HepG2 (cell line): ENCODE data around the gene CACNA2D1. TPM values are rescaled to one million over a fixed set of nuclear protein-coding genes. Genes with fewer than 3 reads are reported as not detected.

Experiments used
- ATAC-seq: fragments of 200-7000 bp; cut with Tn5 transposase; 3 replicates; pipeline ENCODE4 v1.9.1; 2020; ENCODE audit warnings: mild to moderate bottlenecking, moderate library complexity
- BruUV-seq: library from RNA; stranded (reverse); fragments of 400-500 nt; replicated peaks from 2 replicates; lab custom pipeline; 2021; lab: Mats Ljungman, UMichigan
- CTCF ChIA-PET: fragments of 300-600 bp; formaldehyde crosslinking; extraction: SDS; loops from one replicate; lab custom pipeline; 2021; ENCODE audit warnings: low total read pairs, inconsistent platforms, low intra/inter-chr PET ratio; lab: Yijun Ruan, JAX
- POLR2A ChIA-PET: fragments of 350-600 bp; sonication (Branson Sonifier 250); formaldehyde crosslinking; loops from one replicate; lab custom pipeline; 2020; ENCODE audit warnings: antibody characterized with exemption, inconsistent platforms; lab: Yijun Ruan, JAX
- DNase-seq: peaks from one replicate; pipeline ENCODE4 v3.0.0-alpha.2; 2015; ENCODE audit warnings: low spot score
- FAIRE-seq: peaks from 3 replicates; lab custom pipeline; 2011; peaks lifted over from hg19 to GRCh38; lab: Jason Lieb, UNC
- H2AFZ ChIP-seq: one replicate; pipeline ENCODE4 v1.6.1; 2011; ENCODE audit warnings: low read length, inconsistent platforms
- H3K27ac ChIP-seq: fragments of 300-600 bp; 3 replicates; pipeline ENCODE4 v1.8.0; 2011; ENCODE audit warnings: mixed run types, mild to moderate bottlenecking, mixed read lengths, low read length, inconsistent platforms; ENCODE audit not compliant: insufficient read depth; ENCODE audit errors: extremely low read length
- H3K27me3 ChIP-seq, 2 experiments: fragments of 200-600 bp in 1 of 2; 2 replicates in 1 of 2; 3 replicates in 1 of 2; pipeline versions ENCODE4 v1.6.0 to v1.8.0; 2011; ENCODE audit warnings: low read length in 2 of 2, mild to moderate bottlenecking in 2 of 2, moderate library complexity in 2 of 2, inconsistent platforms in 1 of 2; ENCODE audit not compliant: insufficient read depth in 2 of 2, control insufficient read depth in 1 of 2
- H3K36me3 ChIP-seq, 2 experiments: fragments of 200-600 bp in 1 of 2; replicated peaks in 1 of 2; 2 replicates in 1 of 2; 3 replicates in 1 of 2; pipeline versions ENCODE4 v1.5.1 to v1.8.0; 2011; ENCODE audit warnings: low read length in 2 of 2, inconsistent platforms in 1 of 2; ENCODE audit not compliant: insufficient read depth in 2 of 2, control insufficient read depth in 1 of 2
- H3K4me1 ChIP-seq: 2 replicates; pipeline ENCODE4 v1.5.1; 2012; ENCODE audit warnings: low read length, inconsistent platforms; ENCODE audit not compliant: insufficient read depth
- H3K4me2 ChIP-seq: 2 replicates; pipeline ENCODE4 v1.6.0; 2011; ENCODE audit warnings: low read depth, low read length, inconsistent platforms
- H3K4me3 ChIP-seq, 3 experiments: fragments of 200-600 bp in 1 of 3; sonication (generic), shearing (Covaris generic) in 1 of 3; replicated peaks in 1 of 3; 2 replicates each; pipeline ENCODE4 v1.5.1; 2011 to 2016; ENCODE audit warnings: low read length in 3 of 3, inconsistent platforms in 2 of 3, low read depth in 2 of 3, mild to moderate bottlenecking in 2 of 3, control low read depth in 1 of 3, mixed read lengths in 1 of 3; ENCODE audit not compliant: insufficient read depth in 1 of 3
- H3K79me2 ChIP-seq: one replicate; pipeline ENCODE4 v1.6.1; 2011; ENCODE audit warnings: low read length, inconsistent platforms; ENCODE audit not compliant: insufficient read depth
- H3K9ac ChIP-seq: 2 replicates; pipeline ENCODE4 v1.6.0; 2011; ENCODE audit warnings: mild to moderate bottlenecking, low read depth, low read length, inconsistent platforms; ENCODE audit not compliant: insufficient read depth
- H3K9me3 ChIP-seq: 2 replicates; pipeline ENCODE4 v1.5.1; 2012; ENCODE audit warnings: mild to moderate bottlenecking, low read length
- H4K20me1 ChIP-seq: 2 replicates; pipeline ENCODE4 v1.6.0; 2011; ENCODE audit warnings: inconsistent platforms, mild to moderate bottlenecking, low read length, moderate library complexity; ENCODE audit not compliant: insufficient read depth
- RBM22 ChIP-seq: fragments of 200-400 bp; formaldehyde crosslinking; optimal IDR thresholded peaks from 2 replicates; pipeline ENCODE3; 2017; ENCODE audit warnings: mild to moderate bottlenecking, low read length, moderate library complexity
- ZNF775 ChIP-seq: sonication (generic); formaldehyde crosslinking; IDR thresholded peaks from 2 replicates; pipeline ENCODE4 v1.4.0; 2020; ENCODE audit warnings: missing genetic modification reagents, mild to moderate bottlenecking, moderate library complexity, borderline replicate concordance
- ZZZ3 ChIP-seq: sonication (generic); formaldehyde crosslinking; IDR thresholded peaks from 2 replicates; pipeline ENCODE4 v1.4.0; 2020; ENCODE audit warnings: missing genetic modification reagents, mild to moderate bottlenecking, borderline replicate concordance
- WGBS: methylation state at CpG from one replicate; pipeline ENCODE4 v1.1.6; 2017; ENCODE audit warnings: low lambda C conversion rate; 5-methylcytosine and 5-hydroxymethylcytosine counted together
- in situ Hi-C: cut with HindIII; loops from 2 replicates; pipeline ENCODE4 v1.10.0; 2017; ENCODE audit warnings: low pct_unique_long_range_greater_than_20kb; ENCODE audit not compliant: extremely low pct_ligation_motif_present
- intact Hi-C: fragments of 100-400 bp; cut with micrococcal nuclease; formaldehyde crosslinking; loops from one replicate; pipeline ENCODE4 v1.10.0; 2022; ENCODE audit not compliant: unreplicated experiment
- polyA plus RNA-seq, 8 experiments: library from polyadenylated mRNA; depleted of rRNA in 3 of 8; stranded (reverse) in 7 of 8; unstranded in 1 of 8; fragments of >200 nt; fragmentation: Illumina TruSeq in 4 of 8; extraction: Trizol in 4 of 8; gene quantifications; 2 replicates each; pipeline versions ENCODE4 v1.2.1 to v1.2.3, GENCODE V29; 2011 to 2016; ENCODE audit warnings: low read depth in 4 of 8, missing spikeins in 1 of 8, mixed read lengths in 1 of 8; ENCODE audit not compliant: insufficient read depth in 1 of 8
- total RNA-seq, 5 experiments: library from RNA; depleted of rRNA; stranded (reverse); fragments of >200 nt; fragmentation: Illumina TruSeq; extraction: Trizol; gene quantifications; 2 replicates each; pipeline ENCODE4 v1.2.3, GENCODE V29; 2016; ENCODE audit warnings: low read depth in 1 of 5
- TF ChIP-seq, protein P1 (sequence below): sonication (generic); formaldehyde crosslinking; IDR thresholded peaks from 2 replicates; pipeline ENCODE4 v1.4.0; 2020; ENCODE audit warnings: low read depth, mild to moderate bottlenecking, missing genetic modification reagents

CACNA2D1 gene
- total and polyA plus RNA-seq, 2 of the 13 experiments (the other 11 are each of a cell fraction or from before 2014, with no cell fraction given): not detected

DNA sequence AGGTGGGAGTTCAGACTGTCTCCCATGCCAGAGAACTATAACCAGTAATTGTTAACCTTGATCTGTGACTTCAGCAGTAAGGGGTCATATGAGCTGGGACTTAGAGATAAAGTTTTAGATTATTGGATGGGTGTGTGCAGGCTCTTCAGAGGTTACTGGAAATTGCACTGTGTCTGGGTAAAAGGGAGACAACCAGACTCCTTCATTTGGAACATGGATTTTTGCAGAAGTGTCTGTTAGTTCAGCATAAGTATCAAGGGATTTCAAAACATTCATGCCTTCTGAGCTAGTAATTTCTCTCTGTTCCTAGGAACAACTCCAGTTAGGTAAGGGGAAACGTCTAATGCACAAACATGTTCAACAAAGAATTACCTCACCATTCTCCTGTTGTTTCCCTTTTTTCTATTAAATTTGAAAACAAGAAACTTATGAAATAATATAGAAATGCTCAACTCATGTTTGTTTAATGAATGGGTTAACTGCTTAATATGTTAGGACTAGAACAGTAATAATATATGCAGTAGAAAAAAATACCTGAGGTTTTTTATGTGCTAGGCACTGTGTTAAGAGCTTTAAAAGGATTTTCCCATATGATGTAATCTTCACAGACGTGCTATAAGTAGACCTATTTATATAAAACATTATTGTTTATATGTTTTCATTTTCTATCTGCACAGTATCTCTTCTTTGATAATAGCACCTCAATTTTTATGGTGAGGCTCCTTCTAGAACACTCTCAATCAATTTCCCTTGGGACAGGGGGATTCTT is 233.0 kb downstream of the CACNA2D1 start:
- FAIRE-seq (no peak), DNase-seq (no peak), ATAC-seq (no peak)
- H3K9ac ChIP-seq: no peak overlapping the region
- in situ Hi-C loops (no loop called here), intact Hi-C loops (no loop called here)
- H3K27me3 ChIP-seq: no peaks in the 10 kb centered on the region; a peak in 1 of 5 replicates
- WGBS: 0% methylated on average over 2 of the region's 2 CpGs
- no peak overlapping the region for H3K4me3 ChIP-seq
- ChIA-PET POLR2A (no interaction called here), CTCF (no interaction called here)
- no peaks in the 10 kb centered on the region for H3K36me3 ChIP-seq
- H3K4me1 ChIP-seq: no peaks in the 10 kb centered on the region
- H2AFZ ChIP-seq: no peak overlapping the region
- TF ChIP-seq RBM22: no peak
- no peak for TF ChIP-seq ZNF775 (CRISPR knock-in tag)
- H3K9me3 ChIP-seq: peaks cover 5% of the 10 kb centered on the region; the same call in 1 of the 2 replicates
- no peaks in the 10 kb centered on the region for H3K79me2 ChIP-seq
- no peak overlapping the region for H3K4me2 ChIP-seq
- no peaks in the 10 kb centered on the region for H4K20me1 ChIP-seq
- BruUV-seq: no TSS peak
- H3K27ac ChIP-seq: no peak overlapping the region

DNA sequence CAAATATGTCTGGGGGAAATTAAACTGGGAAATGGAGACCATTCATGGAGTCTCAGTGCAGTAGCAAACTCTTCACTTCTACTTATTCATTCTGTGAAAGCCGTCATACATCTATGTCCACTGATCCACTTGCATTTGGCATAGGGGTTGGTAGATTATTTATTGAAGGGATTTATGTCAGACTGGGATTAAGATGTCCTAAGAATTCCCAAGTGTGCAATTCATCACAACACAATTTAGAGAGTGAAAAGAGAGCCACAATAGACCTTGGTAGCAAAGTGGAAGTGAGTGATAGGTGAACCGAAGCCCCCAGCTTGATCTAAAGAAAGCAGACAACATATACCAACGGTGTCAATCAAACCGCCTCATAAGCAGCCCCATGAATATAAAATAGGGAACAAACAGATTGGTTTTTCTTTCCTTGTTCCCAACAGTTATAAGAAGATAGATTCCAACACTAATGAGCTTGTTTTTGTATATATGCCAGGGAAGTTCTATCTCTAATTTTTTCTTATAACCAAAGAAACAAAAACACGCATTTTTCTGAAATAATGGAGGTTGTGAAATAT is 234.3 kb downstream of the CACNA2D1 start:
- CTCF ChIA-PET: no interaction called here
- ATAC-seq (no peak), DNase-seq (no peak), FAIRE-seq (no peak)
- WGBS: 2% methylated on average over 5 of the region's 5 CpGs
- intact Hi-C loops (no loop called here), in situ Hi-C loops (no loop called here)
- Histone ChIP-seq H3K27ac (no peak overlapping the region), H2AFZ (no peak overlapping the region), H3K9ac (no peak overlapping the region), H3K79me2 (no peaks in the 10 kb centered on the region), H3K9me3 (no peaks in the 10 kb centered on the region), H3K4me1 (no peaks in the 10 kb centered on the region), H3K4me2 (no peak overlapping the region), H3K4me3 (no peak overlapping the region), H3K27me3 (no peaks in the 10 kb centered on the region; a peak in 1 of 5 replicates), H4K20me1 (no peaks in the 10 kb centered on the region), H3K36me3 (no peaks in the 10 kb centered on the region)
- TF ChIP-seq, protein P1, sequence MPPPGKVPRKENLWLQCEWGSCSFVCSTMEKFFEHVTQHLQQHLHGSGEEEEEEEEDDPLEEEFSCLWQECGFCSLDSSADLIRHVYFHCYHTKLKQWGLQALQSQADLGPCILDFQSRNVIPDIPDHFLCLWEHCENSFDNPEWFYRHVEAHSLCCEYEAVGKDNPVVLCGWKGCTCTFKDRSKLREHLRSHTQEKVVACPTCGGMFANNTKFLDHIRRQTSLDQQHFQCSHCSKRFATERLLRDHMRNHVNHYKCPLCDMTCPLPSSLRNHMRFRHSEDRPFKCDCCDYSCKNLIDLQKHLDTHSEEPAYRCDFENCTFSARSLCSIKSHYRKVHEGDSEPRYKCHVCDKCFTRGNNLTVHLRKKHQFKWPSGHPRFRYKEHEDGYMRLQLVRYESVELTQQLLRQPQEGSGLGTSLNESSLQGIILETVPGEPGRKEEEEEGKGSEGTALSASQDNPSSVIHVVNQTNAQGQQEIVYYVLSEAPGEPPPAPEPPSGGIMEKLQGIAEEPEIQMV: no peak
- TF ChIP-seq ZZZ3 (CRISPR knock-in tag): no peak
- POLR2A ChIA-PET: no interaction called here
- BruUV-seq: no TSS peak
